KG1 (cell line): ENCODE data around the gene RHOJ.
"Not testable (repeated sequence)": the region's sequence is repeated elsewhere in the genome, so short reads cannot be mapped to it uniquely, and the experiment has no call there.

Source experiments
- DNase-seq: peaks from one replicate; lab custom pipeline; 2025; lab: John Stamatoyannopoulos, UW

RHOJ gene

DNA sequence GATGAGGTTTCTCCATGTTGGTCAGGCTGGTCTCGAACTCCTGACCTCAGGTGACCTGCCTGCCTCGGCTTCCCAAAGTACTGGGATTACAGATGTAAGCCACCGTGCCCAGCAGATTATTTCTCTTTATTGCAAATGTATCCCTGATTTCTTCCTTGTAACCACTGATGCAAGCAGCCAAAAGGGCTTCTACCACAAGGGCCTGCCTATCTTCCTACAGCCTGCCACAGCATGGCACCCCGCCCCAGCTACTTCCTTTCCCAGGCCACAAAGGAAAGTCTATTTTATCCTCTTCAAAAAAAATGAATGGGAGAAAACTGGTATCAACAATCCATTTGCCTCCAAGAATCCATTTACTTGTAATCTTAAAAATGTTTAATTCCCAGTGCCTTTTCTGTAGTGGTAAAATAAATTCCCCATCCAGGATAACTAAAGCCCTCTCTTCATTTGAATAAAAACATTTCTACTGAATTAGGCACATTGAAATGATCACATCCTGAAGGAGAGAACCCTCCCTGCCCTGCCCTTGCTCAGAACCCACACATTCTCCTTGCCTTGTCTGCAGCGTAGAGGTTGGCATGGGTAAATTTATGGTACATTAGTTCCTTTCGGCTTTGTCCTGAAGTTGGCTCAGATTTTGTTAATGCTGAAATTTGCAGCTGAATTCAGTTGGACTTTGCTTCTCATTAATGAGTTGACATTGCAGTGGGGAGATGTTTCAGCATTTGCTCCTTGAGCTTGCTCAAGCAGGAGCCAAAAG, 95.3 kb downstream of the RHOJ start:
- DNase-seq: no peak

- no peak for DNase-seq
Measured at GRCh38 chr14:63300854-63301253, 96.6 kb downstream of the RHOJ start.

- DNase-seq: no peak
Measured at GRCh38 chr14:63301891-63302534, 97.8 kb downstream of the RHOJ start.

- not testable (repeated sequence) for DNase-seq
Measured at GRCh38 chr14:63304429-63304828, 100.2 kb downstream of the RHOJ start.

- DNase-seq: no peak
Measured at GRCh38 chr14:63308723-63309317, 104.6 kb downstream of the RHOJ start.

- no peak for DNase-seq
Measured at GRCh38 chr14:63318835-63319234, 114.6 kb downstream of the RHOJ start, which contains the start of gene GPHB5. Gene GPHB5 (minus strand): TSS chr14:63318935. CDS start chr14:63317849, 1,086 bp downstream.

- no peak for DNase-seq
Measured at GRCh38 chr14:63322472-63322871, 118.2 kb downstream of the RHOJ start.

GRCh38 chr14:63322897-63323573, 118.8 kb downstream of the RHOJ start:
- no peak for DNase-seq

- no peak for DNase-seq
Measured at GRCh38 chr14:63326840-63327239, 122.6 kb downstream of the RHOJ start.

DNA sequence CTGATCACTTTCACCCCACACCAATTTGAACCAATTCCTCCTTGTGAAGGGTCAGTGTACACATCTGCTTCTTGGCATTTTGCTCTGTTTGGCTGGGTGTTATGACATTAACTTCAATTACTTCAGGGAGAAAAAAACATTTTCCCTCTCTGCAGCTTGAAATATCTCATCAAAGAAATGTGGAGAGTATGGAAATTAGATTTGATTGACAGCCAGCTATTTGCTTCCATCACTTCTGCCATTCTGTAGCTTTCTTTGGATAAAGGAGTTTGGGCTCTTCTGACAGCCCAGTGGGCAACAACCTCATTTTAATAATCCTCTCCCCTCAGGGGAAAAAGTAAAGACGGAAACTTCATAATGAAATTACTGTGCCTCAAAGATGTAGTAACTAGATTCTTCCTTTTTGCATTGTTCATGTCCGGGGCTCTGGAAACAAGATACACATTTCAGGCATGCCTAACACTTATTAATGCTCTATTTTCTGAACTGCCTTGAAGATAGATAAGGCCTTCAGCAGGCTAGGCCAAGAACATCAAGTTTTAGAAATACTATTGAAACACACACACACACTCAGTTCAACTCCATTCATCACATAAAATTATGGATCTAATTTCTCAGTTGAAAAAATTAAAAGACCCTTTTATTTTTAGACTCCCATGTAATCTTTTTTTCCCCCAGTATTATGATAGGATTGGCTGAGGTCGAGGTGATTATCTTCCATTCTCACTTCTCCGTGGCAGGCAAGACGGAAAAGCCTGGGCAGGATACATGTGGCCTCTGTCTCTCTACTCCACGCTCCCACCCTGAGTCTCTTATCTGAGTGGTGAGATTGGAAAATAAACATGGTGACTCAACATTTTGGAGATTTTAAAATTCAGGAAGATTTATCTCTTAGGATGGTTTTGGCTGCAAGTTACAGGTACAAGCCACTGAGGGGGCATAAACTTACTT, 124.8 kb downstream of the RHOJ start:
- DNase-seq: no peak

- DNase-seq: no peak
Measured at GRCh38 chr14:63342371-63342770, 138.1 kb downstream of the RHOJ start.
